K562 (cell line): ENCODE results near the gene C9orf153. TPM values are rescaled to one million over a fixed set of nuclear protein-coding genes. Genes with fewer than 3 reads are reported as not detected.
A peak's percentile ranks its signal among the peaks of the same experiment; 100 is the strongest.

ENCODE experiments used
- ATAC-seq: fragments of 200-7000 bp; cut with Tn5 transposase; 3 replicates; pipeline ENCODE4 v1.9.1; 2020; ENCODE audit warnings: moderate library complexity
- BruUV-seq: library from RNA; stranded (reverse); fragments of 400-500 nt; replicated peaks from 2 replicates; lab custom pipeline; 2021; lab: Mats Ljungman, UMichigan
- CTCF ChIA-PET: fragments of 300-600 bp; formaldehyde crosslinking; extraction: SDS; loops from one replicate; lab custom pipeline; 2021; ENCODE audit warnings: low intra/inter-chr PET ratio; lab: Yijun Ruan, JAX
- POLR2A ChIA-PET: fragments of 300-600, 350-650 bp; sonication (Branson Sonifier 250); formaldehyde crosslinking; extraction: SDS; loops from one replicate; lab custom pipeline; 2021; ENCODE audit warnings: antibody characterized with exemption, inconsistent platforms; lab: Yijun Ruan, JAX
- DNase-seq, 4 experiments: peaks; one replicate each; pipeline versions ENCODE4 v3.0.0 to v3.0.0-alpha.2; 2011 to 2018; ENCODE audit warnings: low spot score in 3 of 4, mixed read lengths in 3 of 4; ENCODE audit errors: extremely low read depth in 1 of 4
- FAIRE-seq: peaks from 2 replicates; lab custom pipeline; 2011; peaks lifted over from hg19 to GRCh38; lab: Jason Lieb, UNC
- H2AFZ ChIP-seq: 2 replicates; pipeline ENCODE4 v1.6.0; 2011; ENCODE audit warnings: low read depth, low read length, control low read depth, inconsistent platforms
- H3K27ac ChIP-seq: fragments of 200-600 bp; 3 replicates; pipeline ENCODE4 v1.8.0; 2011; ENCODE audit warnings: low read depth, mild to moderate bottlenecking, control low read depth, inconsistent platforms, low read length, moderate library complexity, mixed read lengths; ENCODE audit errors: extremely low read depth
- H3K27me3 ChIP-seq, 2 experiments: fragments of 300-600 bp in 1 of 2; 2 replicates in 1 of 2; 3 replicates in 1 of 2; pipeline versions ENCODE4 v1.6.0 to v1.8.0; 2011; ENCODE audit warnings: inconsistent platforms in 2 of 2, low read length in 2 of 2, mild to moderate bottlenecking in 1 of 2, mixed read lengths in 1 of 2, moderate library complexity in 1 of 2; ENCODE audit not compliant: control insufficient read depth in 2 of 2, insufficient read depth in 2 of 2
- H3K36me3 ChIP-seq: fragments of 300-600 bp; 3 replicates; pipeline ENCODE4 v1.8.0; 2011; ENCODE audit warnings: mild to moderate bottlenecking, low read length, inconsistent platforms; ENCODE audit not compliant: control insufficient read depth, insufficient read depth
- H3K4me1 ChIP-seq, 2 experiments: fragments of 200-600 bp in 1 of 2; replicated peaks in 1 of 2; 2 replicates in 1 of 2; 3 replicates in 1 of 2; pipeline versions ENCODE4 v1.5.1 to v1.8.0; 2011; ENCODE audit warnings: inconsistent platforms in 2 of 2, low read length in 2 of 2, mild to moderate bottlenecking in 1 of 2, mixed read lengths in 1 of 2, moderate library complexity in 1 of 2; ENCODE audit not compliant: control insufficient read depth in 2 of 2, insufficient read depth in 2 of 2
- H3K4me2 ChIP-seq: 2 replicates; pipeline ENCODE4 v1.6.1; 2011; ENCODE audit warnings: low read length, control low read depth, inconsistent platforms, mixed read lengths; ENCODE audit not compliant: insufficient read depth
- H3K4me3 ChIP-seq: fragments of 200-600 bp; sonication (generic), shearing (Covaris generic); 2 replicates; pipeline ENCODE4 v1.5.1; 2016; ENCODE audit warnings: control low read depth, inconsistent platforms
- H3K79me2 ChIP-seq: fragments of 200-600 bp; 3 replicates; pipeline ENCODE4 v1.8.0; 2011; ENCODE audit warnings: low read length, inconsistent platforms; ENCODE audit not compliant: control insufficient read depth, insufficient read depth
- H3K9ac ChIP-seq, 2 experiments: 2 replicates each; pipeline versions ENCODE4 v1.6.0 to v1.6.1; 2011; ENCODE audit warnings: low read depth in 2 of 2, low read length in 2 of 2, control low read depth in 1 of 2, inconsistent platforms in 1 of 2, mild to moderate bottlenecking in 1 of 2, mixed read lengths in 1 of 2; ENCODE audit not compliant: insufficient read depth in 1 of 2
- H3K9me1 ChIP-seq: one replicate; pipeline ENCODE4 v1.6.0; 2011; ENCODE audit warnings: inconsistent platforms, mild to moderate bottlenecking, low read length, moderate library complexity; ENCODE audit not compliant: control insufficient read depth, insufficient read depth
- H3K9me3 ChIP-seq: replicated peaks from 2 replicates; pipeline ENCODE4 v1.5.1; 2011; ENCODE audit warnings: low read depth, low read length, inconsistent platforms; ENCODE audit not compliant: control insufficient read depth, insufficient read depth
- H4K20me1 ChIP-seq: replicated peaks from 2 replicates; pipeline ENCODE4 v1.6.1; 2011; ENCODE audit warnings: low read length, inconsistent platforms, mixed read lengths; ENCODE audit not compliant: control insufficient read depth, insufficient read depth
- ASH1L ChIP-seq: fragments of 450-650 bp; IDR thresholded peaks from 2 replicates; pipeline ENCODE4 v1.6.1; 2018; ENCODE audit warnings: borderline replicate concordance, mild to moderate bottlenecking, low read depth; ENCODE audit not compliant: partially characterized antibody
- BRF1 ChIP-seq: IDR thresholded peaks from 3 replicates; pipeline ENCODE4 v1.6.1; 2011; ENCODE audit warnings: borderline replicate concordance, mild to moderate bottlenecking; ENCODE audit not compliant: insufficient read length; ENCODE audit errors: extremely low read depth
- HCFC1 ChIP-seq: IDR thresholded peaks from 2 replicates; pipeline ENCODE4 v1.6.1; 2012; ENCODE audit warnings: low read depth, low read length, improper control_type of control experiment
- KAT7 ChIP-seq: sonication (generic); formaldehyde crosslinking; IDR thresholded peaks from 2 replicates; pipeline ENCODE4 v1.8.0; 2022; ENCODE audit warnings: missing genetic modification reagents, mild to moderate bottlenecking, borderline replicate concordance
- LARP7 ChIP-seq: fragments of 450-650 bp; IDR thresholded peaks from 2 replicates; pipeline ENCODE4 v1.6.1; 2016
- MXI1 ChIP-seq: IDR thresholded peaks from 2 replicates; pipeline ENCODE4 v1.6.1; 2011; ENCODE audit warnings: low read depth, mild to moderate bottlenecking, improper control_type of control experiment, low read length
- TEAD4 ChIP-seq, 2 experiments: sonication (generic) in 1 of 2; formaldehyde crosslinking in 1 of 2; IDR thresholded peaks; 2 replicates each; pipeline versions ENCODE4 v1.6.1 to v1.8.0; 2012 to 2022; ENCODE audit warnings: borderline replicate concordance in 1 of 2, inconsistent platforms in 1 of 2, low read length in 1 of 2, mild to moderate bottlenecking in 1 of 2, missing genetic modification reagents in 1 of 2
- ZNF583 ChIP-seq: fragments of 250-450 bp; sonication (Bioruptor Pico); IDR thresholded peaks from 2 replicates; pipeline ENCODE4 v1.4.0; 2020
- WGBS: fragments of 100-300 bp; shearing (Covaris generic); methylation state at CpG from one replicate; pipeline ENCODE4 v1.1.6; 2016; ENCODE audit warnings: low coverage, mixed read lengths; ENCODE audit not compliant: insufficient coverage; ENCODE audit errors: missing lambda C conversion rate; 5-methylcytosine and 5-hydroxymethylcytosine counted together
- in situ Hi-C: fragments of 300-500 bp; cut with MboI; formaldehyde crosslinking; loops from 4 replicates; pipeline ENCODE4 v1.15.0; 2018; ENCODE audit warnings: inconsistent platforms, mixed read lengths
- intact Hi-C: fragments of 100-400 bp; cut with micrococcal nuclease; formaldehyde crosslinking; loops from 2 replicates; pipeline ENCODE4 v1.14.2; 2022
- polyA plus RNA-seq, 8 experiments: library from polyadenylated mRNA; depleted of rRNA in 4 of 8; stranded (reverse) in 5 of 8; unstranded in 3 of 8; fragments of >200 nt; fragmentation: Nextera tagmentation in 2 of 8; fragmentation: Illumina TruSeq in 1 of 8; extraction: Ambion mirVana in 2 of 8; extraction: Trizol in 1 of 8; gene quantifications; 2 replicates each; pipeline versions ENCODE4 v1.2.1 to v1.2.3, GENCODE V29; 2011 to 2014; ENCODE audit warnings: inconsistent platforms in 1 of 8, missing spikeins in 1 of 8
- total RNA-seq, 7 experiments: library from RNA; depleted of rRNA in 6 of 7; stranded (reverse); fragments of >200 nt in 6 of 7; fragmentation: Illumina TruSeq in 2 of 7; extraction: Trizol in 2 of 7; gene quantifications; 2 replicates each; pipeline versions ENCODE4 v1.2.1 to v1.2.3, GENCODE V29; 2011 to 2021; ENCODE audit warnings: low replicate concordance in 1 of 7
- TF ChIP-seq, protein P1 (sequence below), 3 experiments: IDR thresholded peaks in 2 of 3; conservative IDR thresholded peaks in 1 of 3; 2 replicates each; pipeline ENCODE4 v1.5.1; 2011 to 2012; ENCODE audit warnings: low read length in 3 of 3, mild to moderate bottlenecking in 3 of 3, control low read depth in 2 of 3, improper control_type of control experiment in 1 of 3, inconsistent platforms in 1 of 3, low read depth in 1 of 3, mixed read lengths in 1 of 3, moderate library complexity in 1 of 3; ENCODE audit not compliant: insufficient read depth in 2 of 3

C9orf153 gene
- total and polyA plus RNA-seq, 9 of the 15 experiments (the other 6 are each of a cell fraction or from before 2014, with no cell fraction given) = 0.07 to 1.2 (median 0.11) TPM; not detected in 5

- TF ChIP-seq MXI1 = no peak
- TF ChIP-seq HCFC1 = no peak
- TF ChIP-seq KAT7 (CRISPR knock-in tag) = no peak
- TF ChIP-seq BRF1 = no peak
Observed at GRCh38 chr9:86277072-86277471, 17.6 kb upstream of the C9orf153 start (continued).

GRCh38 chr9:86275962-86276361, 16.5 kb upstream of the C9orf153 start:
- Histone ChIP-seq H3K36me3 (peaks cover 74% of the 10 kb centered on the region), H3K79me2 (peaks cover 71% of the 10 kb centered on the region), H4K20me1 (peaks cover 3% of the 10 kb centered on the region; the same call in 1 of the 2 replicates), H3K4me2 (no peak overlapping the region), H3K27me3 (no peaks in the 10 kb centered on the region), H3K9me3 (no peaks in the 10 kb centered on the region), H3K9me1 (no peaks in the 10 kb centered on the region), H3K9ac (no peak overlapping the region), H3K4me3 (no peak overlapping the region), H3K4me1 (peaks cover 8 to 11% of the 10 kb centered on the region in 2 experiments; a peak in 4 of 5 replicates), H2AFZ (no peak overlapping the region), H3K27ac (no peak overlapping the region)
- ChIA-PET CTCF (no interaction called here), POLR2A (interaction anchor here (1.0 kb wide), 1 partner anchor 10 kb away, joined by 3 read pairs; no protein-coding TSS in a partner anchor)
- intact Hi-C loops (no loop called here), in situ Hi-C loops (no loop called here)
- DNase-seq (no peak), ATAC-seq (peak; percentile 25; the same call in 1 of the 3 replicates), FAIRE-seq (no peak)
- WGBS = 100% methylated on average over 2 of the region's 3 CpGs
- no TSS peak for BruUV-seq
- TF ChIP-seq TEAD4 (IDR thresholded peaks at IDR 0.05; ENCODE audit: low read length) = no peak
- no peak for TF ChIP-seq TEAD4 (CRISPR knock-in tag; IDR thresholded peaks at IDR 0.05; ENCODE audit: borderline replicate concordance)
- TF ChIP-seq ASH1L = no peak
- TF ChIP-seq ZNF583 (CRISPR knock-in tag) = no peak
- TF ChIP-seq LARP7 = no peak
- TF ChIP-seq, protein P1, sequence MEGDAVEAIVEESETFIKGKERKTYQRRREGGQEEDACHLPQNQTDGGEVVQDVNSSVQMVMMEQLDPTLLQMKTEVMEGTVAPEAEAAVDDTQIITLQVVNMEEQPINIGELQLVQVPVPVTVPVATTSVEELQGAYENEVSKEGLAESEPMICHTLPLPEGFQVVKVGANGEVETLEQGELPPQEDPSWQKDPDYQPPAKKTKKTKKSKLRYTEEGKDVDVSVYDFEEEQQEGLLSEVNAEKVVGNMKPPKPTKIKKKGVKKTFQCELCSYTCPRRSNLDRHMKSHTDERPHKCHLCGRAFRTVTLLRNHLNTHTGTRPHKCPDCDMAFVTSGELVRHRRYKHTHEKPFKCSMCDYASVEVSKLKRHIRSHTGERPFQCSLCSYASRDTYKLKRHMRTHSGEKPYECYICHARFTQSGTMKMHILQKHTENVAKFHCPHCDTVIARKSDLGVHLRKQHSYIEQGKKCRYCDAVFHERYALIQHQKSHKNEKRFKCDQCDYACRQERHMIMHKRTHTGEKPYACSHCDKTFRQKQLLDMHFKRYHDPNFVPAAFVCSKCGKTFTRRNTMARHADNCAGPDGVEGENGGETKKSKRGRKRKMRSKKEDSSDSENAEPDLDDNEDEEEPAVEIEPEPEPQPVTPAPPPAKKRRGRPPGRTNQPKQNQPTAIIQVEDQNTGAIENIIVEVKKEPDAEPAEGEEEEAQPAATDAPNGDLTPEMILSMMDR (IDR thresholded peaks at IDR 0.05 in 2 of 3, conservative IDR thresholded peaks at IDR 0.05 in 1 of 3; ENCODE audit: insufficient read depth in 2 of 3, low read depth in 1 of 3, low read length in 3 of 3) = peak in 2 of 3 experiments; percentile 4 to 14; a peak in 1 of 6 replicates
